WTC11 (cell line): ENCODE data around the gene PER1. TPM values are rescaled to one million over a fixed set of nuclear protein-coding genes. Genes with fewer than 3 reads are reported as not detected.
A peak's percentile ranks its signal among the peaks of the same experiment; 100 is the strongest.

Experiments used
- ATAC-seq: fragments of 200-7000 bp; cut with Tn5 transposase; 2 replicates; pipeline ENCODE4 v1.10.0; 2021; ENCODE audit warnings: mild to moderate bottlenecking, moderate library complexity
- CTCF ChIA-PET: fragments of 300-600 bp; sonication (Branson Sonifier 250); formaldehyde crosslinking; loops from one replicate; lab custom pipeline; 2021; ENCODE audit warnings: antibody characterized with exemption; lab: Charles Lee
- POLR2A ChIA-PET: fragments of 350-600 bp; sonication (Branson Sonifier 250); formaldehyde crosslinking; loops from one replicate; lab custom pipeline; 2021; ENCODE audit warnings: antibody characterized with exemption; lab: Charles Lee
- DNase-seq: peaks from one replicate; pipeline ENCODE4 v3.0.0; 2021; ENCODE audit warnings: low spot score
- H3K27ac Mint-ChIP-seq: 2 replicates; pipeline ENCODE4 v1.8.0; 2021; ENCODE audit warnings: mixed read lengths
- H3K27me3 Mint-ChIP-seq: 2 replicates; pipeline ENCODE4 v1.8.0; 2021; ENCODE audit warnings: low read depth, mild to moderate bottlenecking, moderate library complexity, mixed read lengths
- H3K36me3 Mint-ChIP-seq: 2 replicates; pipeline ENCODE4 v1.8.0; 2021; ENCODE audit warnings: mixed read lengths
- H3K4me1 Mint-ChIP-seq: 2 replicates; pipeline ENCODE4 v1.8.0; 2022; ENCODE audit warnings: mixed read lengths
- H3K4me3 Mint-ChIP-seq: 2 replicates; pipeline ENCODE4 v1.8.0; 2021; ENCODE audit warnings: mild to moderate bottlenecking, moderate library complexity, mixed read lengths
- H3K9me3 Mint-ChIP-seq: 2 replicates; pipeline ENCODE4 v1.8.0; 2021; ENCODE audit warnings: mixed read lengths
- ARID4B ChIP-seq: sonication (generic); formaldehyde crosslinking; IDR thresholded peaks from 2 replicates; pipeline ENCODE4 v1.8.0; 2023; ENCODE audit warnings: missing genetic modification reagents, mild to moderate bottlenecking, borderline replicate concordance
- ATF6 ChIP-seq: sonication (generic); formaldehyde crosslinking; IDR thresholded peaks from 2 replicates; pipeline ENCODE4 v1.8.1; 2023; ENCODE audit warnings: mild to moderate bottlenecking, missing genetic modification reagents
- E2F1 ChIP-seq: sonication (generic); formaldehyde crosslinking; IDR thresholded peaks from 2 replicates; pipeline ENCODE4 v1.8.0; 2022; ENCODE audit warnings: mild to moderate bottlenecking, missing genetic modification reagents
- FOXP4 ChIP-seq: sonication (generic); formaldehyde crosslinking; IDR thresholded peaks from 2 replicates; pipeline ENCODE4 v1.8.0; 2022; ENCODE audit warnings: mild to moderate bottlenecking, missing genetic modification reagents
- GABPB1 ChIP-seq: sonication (generic); formaldehyde crosslinking; IDR thresholded peaks from 2 replicates; pipeline ENCODE4 v1.8.1; 2023; ENCODE audit warnings: mild to moderate bottlenecking, missing genetic modification reagents
- KAT7 ChIP-seq: sonication (generic); formaldehyde crosslinking; IDR thresholded peaks from 2 replicates; pipeline ENCODE4 v1.8.1; 2023; ENCODE audit warnings: missing genetic modification reagents, mild to moderate bottlenecking, borderline replicate concordance
- OVOL2 ChIP-seq: fragments of 250-450 bp; sonication (Bioruptor Pico); IDR thresholded peaks from 2 replicates; pipeline ENCODE4 v1.9.0; 2021; ENCODE audit warnings: mild to moderate bottlenecking, borderline replicate concordance
- PRDM15 ChIP-seq: sonication (generic); formaldehyde crosslinking; IDR thresholded peaks from 2 replicates; pipeline ENCODE4 v1.8.0; 2022; ENCODE audit warnings: missing genetic modification reagents
- SMAD3 ChIP-seq: sonication (generic); formaldehyde crosslinking; IDR thresholded peaks from 2 replicates; pipeline ENCODE4 v1.8.0; 2022; ENCODE audit warnings: missing genetic modification reagents, mild to moderate bottlenecking, borderline replicate concordance
- SOX15 ChIP-seq: fragments of 250-450 bp; sonication (Bioruptor Pico); IDR thresholded peaks from 2 replicates; pipeline ENCODE4 v1.9.0; 2021; ENCODE audit warnings: mild to moderate bottlenecking
- USF1 ChIP-seq: sonication (generic); formaldehyde crosslinking; IDR thresholded peaks from 2 replicates; pipeline ENCODE4 v1.8.0; 2022; ENCODE audit warnings: mild to moderate bottlenecking, missing genetic modification reagents
- ZNF281 ChIP-seq: sonication (generic); formaldehyde crosslinking; IDR thresholded peaks from 2 replicates; pipeline ENCODE4 v1.8.0; 2023; ENCODE audit warnings: mild to moderate bottlenecking, missing genetic modification reagents
- ZNF425 ChIP-seq: fragments of 250-450 bp; sonication (Bioruptor Pico); conservative IDR thresholded peaks from 2 replicates; pipeline ENCODE4 v1.9.0; 2021; ENCODE audit warnings: mild to moderate bottlenecking
- total RNA-seq: library from RNA; stranded (reverse); gene quantifications from 3 replicates; pipeline ENCODE4 v1.2.3, GENCODE V29; 2021

Gene PER1
- total RNA-seq, 1 experiment from 2014 or later = 46.9 TPM

GRCh38 chr17:8122422-8122923 is 29.7 kb downstream of the PER1 start (continued):
- TF ChIP-seq FOXP4 (CRISPR knock-in tag) = no peak
- TF ChIP-seq OVOL2 (CRISPR knock-in tag) = no peak
- no peak for TF ChIP-seq SMAD3 (CRISPR knock-in tag)
- TF ChIP-seq ZNF281 (CRISPR knock-in tag) = peak; percentile 83; the same call in 1 of the 2 replicates
- no peak for TF ChIP-seq E2F1 (CRISPR knock-in tag)
- TF ChIP-seq USF1 (CRISPR knock-in tag) = 0 out of 2 replicates have a peak, but pooled peaks have one; percentile 12
- TF ChIP-seq SOX15 (CRISPR knock-in tag) = no peak
- no peak for TF ChIP-seq ZNF425

GRCh38 chr17:8121681-8122421 is 30.4 kb downstream of the PER1 start:
- ChIA-PET CTCF (interaction anchor here (0.5 to 9.8 kb wide), 23 partner anchors 12 to 253 kb away, joined by 3 to 118 read pairs (median 4); partner anchors contain the start of genes AURKB, CNTROB, SLC25A35 and TRAPPC1), POLR2A (interaction anchor here (0.6 to 2.5 kb wide), 5 partner anchors 12 to 209 kb away, joined by 3 to 9 read pairs (median 4); no protein-coding TSS in a partner anchor)
- Mint-ChIP-seq H3K27ac (no peak overlapping the region), H3K27me3 (peaks cover 71% of the 10 kb centered on the region), H3K4me1 (peaks cover 18% of the 10 kb centered on the region), H3K9me3 (no peaks in the 10 kb centered on the region), H3K36me3 (no peaks in the 10 kb centered on the region), H3K4me3 (peak overlapping the region; percentile 85)
- DNase-seq = peak; percentile 90
- ATAC-seq = peak; percentile 29
- TF ChIP-seq ARID4B (CRISPR knock-in tag) (peak; percentile 87; the same call in 1 of the 2 replicates), PRDM15 (CRISPR knock-in tag) (0 out of 2 replicates have a peak, but pooled peaks have one; percentile 36), ATF6 (CRISPR knock-in tag) (0 out of 2 replicates have a peak, but pooled peaks have one; percentile 59), KAT7 (CRISPR knock-in tag) (0 out of 2 replicates have a peak, but pooled peaks have one; percentile 58), GABPB1 (CRISPR knock-in tag) (no peak)
